Activated CD4-positive, CD25-positive, alpha-beta regulatory T cell (primary cell): ENCODE data around the gene RPL18A.

Source experiments
- DNase-seq, 4 experiments: peaks; one replicate each; lab custom pipeline; 2025; lab: John Stamatoyannopoulos, UW

Gene RPL18A

DNA sequence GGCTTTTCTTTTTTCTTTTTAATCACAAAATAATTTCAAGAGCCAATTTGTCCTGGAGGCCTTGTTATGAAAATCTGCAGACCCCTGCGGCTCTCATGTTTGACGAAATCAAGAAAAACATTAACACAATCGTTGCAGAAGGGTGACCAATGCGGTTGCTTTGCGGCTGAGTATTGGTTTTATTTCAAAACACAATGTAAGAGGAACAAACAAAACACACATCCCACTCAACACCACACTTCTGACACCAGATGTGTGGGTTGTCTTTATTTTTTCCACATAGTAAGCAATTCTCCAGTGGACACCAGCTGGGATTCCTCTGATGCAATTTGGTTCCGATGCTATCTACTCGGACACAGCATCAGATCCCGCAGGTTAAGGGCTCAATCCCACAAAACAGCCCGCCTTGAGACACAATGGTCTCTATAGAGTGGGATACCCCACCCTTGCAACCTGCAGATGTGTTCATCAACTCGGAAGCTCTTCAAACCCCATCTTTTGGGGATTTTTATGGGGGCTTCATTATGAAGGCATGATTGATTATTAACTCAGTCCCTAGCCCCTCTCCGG, 51.2 kb downstream of the RPL18A start:
- no peak for DNase-seq
